OCI-LY7 (cell line): Measurements from ENCODE around the gene PHGDH. TPM values are rescaled to one million over a fixed set of nuclear protein-coding genes. Genes with fewer than 3 reads are reported as not detected.

Experiments
- BruUV-seq: library from RNA; stranded (reverse); fragments of 400-500 nt; replicated peaks from 2 replicates; lab custom pipeline; 2021; lab: Mats Ljungman, UMichigan
- CTCF ChIA-PET: fragments of 300-600 bp; sonication (Branson Sonifier 250); formaldehyde crosslinking; loops from one replicate; lab custom pipeline; 2022; ENCODE audit warnings: antibody characterized with exemption; ENCODE audit not compliant: unreplicated experiment; lab: Charles Lee
- POLR2A ChIA-PET: fragments of 300-600 bp; sonication (Branson Sonifier 250); formaldehyde crosslinking; loops from one replicate; lab custom pipeline; 2022; ENCODE audit warnings: antibody characterized with exemption; lab: Charles Lee
- DNase-seq: peaks from one replicate; pipeline ENCODE4 v3.0.0-alpha.2; 2015; ENCODE audit warnings: low spot score
- H2AFZ ChIP-seq: fragments of 200-600 bp; sonication (generic), shearing (Covaris generic); 2 replicates; pipeline ENCODE4 v1.6.1; 2014; ENCODE audit warnings: mild to moderate bottlenecking, antibody characterized with exemption, low read length, moderate library complexity
- H3K27ac ChIP-seq: fragments of 200-600 bp; sonication (generic); 2 replicates; pipeline ENCODE4 v1.5.1; 2014; ENCODE audit warnings: mixed run types, low read depth, mild to moderate bottlenecking, moderate library complexity, low read length, inconsistent platforms; ENCODE audit not compliant: poor library complexity, severe bottlenecking
- H3K36me3 ChIP-seq: fragments of 200-600 bp; sonication (generic); 2 replicates; pipeline ENCODE4 v1.6.1; 2014; ENCODE audit warnings: mild to moderate bottlenecking, antibody characterized with exemption, low read length, moderate library complexity, mixed read lengths; ENCODE audit not compliant: insufficient read depth
- H3K4me1 ChIP-seq: fragments of 200-600 bp; sonication (generic); 2 replicates; pipeline ENCODE4 v1.5.1; 2014; ENCODE audit warnings: mild to moderate bottlenecking, low read length; ENCODE audit not compliant: insufficient read depth, poor library complexity, severe bottlenecking
- H3K4me2 ChIP-seq: fragments of 200-600 bp; sonication (generic); 2 replicates; pipeline ENCODE4 v1.6.1; 2014; ENCODE audit warnings: mild to moderate bottlenecking, low read length
- H3K4me3 ChIP-seq: fragments of 200-600 bp; sonication (generic); 2 replicates; pipeline ENCODE4 v1.5.1; 2014; ENCODE audit warnings: mild to moderate bottlenecking, low read depth, low read length; ENCODE audit not compliant: poor library complexity, severe bottlenecking
- H3K79me2 ChIP-seq: fragments of 200-600 bp; sonication (generic); 2 replicates; pipeline ENCODE4 v1.6.1; 2016; ENCODE audit warnings: low read depth, mild to moderate bottlenecking, low read length, moderate library complexity, mixed read lengths; ENCODE audit not compliant: insufficient read depth
- H3K9me2 ChIP-seq: fragments of 200-600 bp; sonication (generic); 2 replicates; pipeline ENCODE4 v1.6.1; 2016; ENCODE audit warnings: mild to moderate bottlenecking, low read length, mixed read lengths; ENCODE audit not compliant: insufficient read depth
- H3K9me3 ChIP-seq: fragments of 200-600 bp; sonication (generic); 2 replicates; pipeline ENCODE4 v1.6.1; 2014; ENCODE audit warnings: mild to moderate bottlenecking, mixed run types, low read length, mixed read lengths
- H4K20me1 ChIP-seq: fragments of 200-600 bp; sonication (generic); 2 replicates; pipeline ENCODE4 v1.6.1; 2014; ENCODE audit warnings: mild to moderate bottlenecking, antibody characterized with exemption, low read length, moderate library complexity, mixed read lengths; ENCODE audit not compliant: insufficient read depth
- EZH2phosphoT487 ChIP-seq: fragments of 200-600 bp; sonication (generic); IDR thresholded peaks from 2 replicates; pipeline ENCODE4 v1.6.1; 2018; ENCODE audit warnings: low read depth, borderline replicate concordance, mild to moderate bottlenecking, mixed run types, antibody characterized with exemption, low read length, moderate library complexity, mixed read lengths
- intact Hi-C: fragments of 100-400 bp; cut with micrococcal nuclease; formaldehyde crosslinking; loops from one replicate; pipeline ENCODE4 v1.10.0; 2022; ENCODE audit not compliant: unreplicated experiment
- total RNA-seq, 2 experiments: library from RNA; depleted of rRNA in 1 of 2; stranded (reverse); fragments of >200 nt in 1 of 2; shearing (Covaris generic) in 1 of 2; gene quantifications; 2 replicates each; pipeline ENCODE4 v1.2.3, GENCODE V29; 2014 to 2022
- TF ChIP-seq, protein P1 (sequence below): fragments of 200-600 bp; sonication (generic); conservative IDR thresholded peaks from 2 replicates; pipeline ENCODE4 v1.5.1; 2014; ENCODE audit warnings: mild to moderate bottlenecking, antibody characterized with exemption, low read length, moderate library complexity, mixed read lengths

PHGDH gene
- total RNA-seq, 2 experiments from 2014 or later, result 287 to 451 TPM

DNA sequence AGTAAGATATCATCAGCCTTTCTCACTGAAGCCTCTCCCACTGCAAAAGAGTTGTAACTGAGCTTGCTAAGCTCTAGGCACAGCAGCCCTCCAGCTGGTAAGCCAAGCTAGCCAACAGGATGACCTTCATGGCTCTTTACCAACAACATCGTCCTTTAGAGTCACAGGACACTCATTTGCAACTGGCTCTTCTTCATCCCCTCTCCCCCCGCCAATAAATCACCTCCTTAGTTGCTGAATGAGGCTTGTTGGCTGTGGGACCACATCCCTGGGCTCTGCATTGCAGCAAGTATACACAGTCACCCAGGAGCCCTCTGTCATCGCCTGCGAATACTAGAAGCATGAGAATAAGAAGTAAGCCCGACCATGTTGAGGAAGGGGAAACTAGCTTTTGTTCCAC lies 47.7 kb upstream of the PHGDH start:
- Histone ChIP-seq H3K27ac (no peak overlapping the region), H3K36me3 (no peaks in the 10 kb centered on the region), H3K4me3 (no peak overlapping the region), H3K9me3 (no peaks in the 10 kb centered on the region), H2AFZ (no peak overlapping the region), H4K20me1 (no peaks in the 10 kb centered on the region), H3K9me2 (no peaks in the 10 kb centered on the region), H3K4me2 (no peak overlapping the region), H3K79me2 (no peaks in the 10 kb centered on the region), H3K4me1 (no peaks in the 10 kb centered on the region)
- no TSS peak for BruUV-seq
- intact Hi-C loops, result no loop called here
- CTCF ChIA-PET, result no interaction called here
- no peak for TF ChIP-seq EZH2phosphoT487
- TF ChIP-seq, protein P1, sequence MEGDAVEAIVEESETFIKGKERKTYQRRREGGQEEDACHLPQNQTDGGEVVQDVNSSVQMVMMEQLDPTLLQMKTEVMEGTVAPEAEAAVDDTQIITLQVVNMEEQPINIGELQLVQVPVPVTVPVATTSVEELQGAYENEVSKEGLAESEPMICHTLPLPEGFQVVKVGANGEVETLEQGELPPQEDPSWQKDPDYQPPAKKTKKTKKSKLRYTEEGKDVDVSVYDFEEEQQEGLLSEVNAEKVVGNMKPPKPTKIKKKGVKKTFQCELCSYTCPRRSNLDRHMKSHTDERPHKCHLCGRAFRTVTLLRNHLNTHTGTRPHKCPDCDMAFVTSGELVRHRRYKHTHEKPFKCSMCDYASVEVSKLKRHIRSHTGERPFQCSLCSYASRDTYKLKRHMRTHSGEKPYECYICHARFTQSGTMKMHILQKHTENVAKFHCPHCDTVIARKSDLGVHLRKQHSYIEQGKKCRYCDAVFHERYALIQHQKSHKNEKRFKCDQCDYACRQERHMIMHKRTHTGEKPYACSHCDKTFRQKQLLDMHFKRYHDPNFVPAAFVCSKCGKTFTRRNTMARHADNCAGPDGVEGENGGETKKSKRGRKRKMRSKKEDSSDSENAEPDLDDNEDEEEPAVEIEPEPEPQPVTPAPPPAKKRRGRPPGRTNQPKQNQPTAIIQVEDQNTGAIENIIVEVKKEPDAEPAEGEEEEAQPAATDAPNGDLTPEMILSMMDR, result no peak
- POLR2A ChIA-PET, result interaction anchor here (0.6 to 1.0 kb wide), 2 partner anchors 11 to 61 kb away, joined by 3 to 4 read pairs; no protein-coding TSS in a partner anchor
- no peak for DNase-seq

DNA sequence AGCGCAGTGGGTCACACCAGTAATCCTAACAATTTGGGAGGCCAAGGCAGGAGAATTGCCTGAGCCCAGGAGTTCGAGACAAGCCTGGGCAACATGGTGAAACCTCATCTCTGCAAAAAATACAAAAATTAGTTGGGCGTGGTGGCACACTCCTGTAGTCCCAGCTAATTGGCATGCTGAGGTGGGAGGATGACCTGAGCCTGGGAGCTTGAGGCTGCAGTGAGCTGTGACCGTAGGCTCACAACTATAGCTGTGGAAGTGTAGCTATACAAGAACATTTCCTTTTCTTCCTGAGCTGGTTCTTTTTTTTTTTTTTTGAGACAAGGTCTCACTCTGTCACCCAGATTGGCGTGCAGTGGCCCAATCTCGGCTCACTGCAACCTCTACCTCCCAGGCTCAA lies 44.6 kb upstream of the PHGDH start:
- Histone ChIP-seq H3K79me2 (no peaks in the 10 kb centered on the region), H3K9me2 (no peaks in the 10 kb centered on the region), H3K4me2 (no peak overlapping the region), H4K20me1 (no peaks in the 10 kb centered on the region), H3K4me3 (no peak overlapping the region), H3K4me1 (no peaks in the 10 kb centered on the region), H2AFZ (no peak overlapping the region), H3K27ac (no peak overlapping the region), H3K36me3 (no peaks in the 10 kb centered on the region), H3K9me3 (no peaks in the 10 kb centered on the region)
- no peak for TF ChIP-seq EZH2phosphoT487
- TF ChIP-seq, protein P1, result no peak
- no TSS peak for BruUV-seq
- ChIA-PET POLR2A (no interaction called here), CTCF (interaction anchor here (0.6 kb wide), 1 partner anchor 17 kb away, joined by 3 read pairs; no protein-coding TSS in a partner anchor)
- intact Hi-C loops, result no loop called here
- DNase-seq, result no peak

DNA sequence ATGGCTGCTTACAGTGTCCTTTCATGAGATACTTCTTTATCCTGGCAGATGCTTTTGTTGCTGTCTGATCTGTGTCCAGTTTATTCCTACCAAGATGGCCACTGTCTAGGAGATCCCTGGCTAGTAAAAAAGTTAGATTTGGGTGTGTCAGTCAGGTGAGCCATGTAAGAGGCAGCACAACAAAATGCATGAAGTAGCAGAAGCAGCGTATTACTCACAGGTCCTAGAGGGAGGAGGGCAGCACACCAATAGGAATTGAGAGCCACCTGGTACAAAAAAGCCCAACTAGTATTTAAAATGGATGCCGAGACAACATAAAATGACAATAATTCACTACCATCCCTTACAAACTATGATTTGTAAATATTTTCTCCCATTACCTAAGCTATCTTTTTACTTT lies 40.8 kb upstream of the PHGDH start:
- no peaks in the 10 kb centered on the region for H3K79me2 ChIP-seq
- CTCF ChIA-PET, result no interaction called here

More for the DNA sequence above, 40.8 kb upstream of the PHGDH start:
- TF ChIP-seq, protein P1, result no peak
- TF ChIP-seq EZH2phosphoT487, result no peak
- H2AFZ ChIP-seq, result no peak overlapping the region
- H3K9me3 ChIP-seq, result no peaks in the 10 kb centered on the region
- intact Hi-C loops, result loop anchor here (5.0 to 10.0 kb wide), 2 partner anchors 84 to 384 kb away; no protein-coding TSS in a partner anchor
- no TSS peak for BruUV-seq
- H3K4me3 ChIP-seq, result no peak overlapping the region
- no peaks in the 10 kb centered on the region for H3K4me1 ChIP-seq
- no peaks in the 10 kb centered on the region for H4K20me1 ChIP-seq
- no peak for DNase-seq
- no peaks in the 10 kb centered on the region for H3K9me2 ChIP-seq
- H3K36me3 ChIP-seq, result no peaks in the 10 kb centered on the region
- H3K4me2 ChIP-seq, result no peak overlapping the region
- POLR2A ChIA-PET, result interaction anchor here (0.6 to 1.4 kb wide), 2 partner anchors 54 to 410 kb away, joined by 3 read pairs; no protein-coding TSS in a partner anchor
- H3K27ac ChIP-seq, result no peak overlapping the region
